Measurements from ENCODE around the gene ARHGEF11.

Gene ARHGEF11

DNA sequence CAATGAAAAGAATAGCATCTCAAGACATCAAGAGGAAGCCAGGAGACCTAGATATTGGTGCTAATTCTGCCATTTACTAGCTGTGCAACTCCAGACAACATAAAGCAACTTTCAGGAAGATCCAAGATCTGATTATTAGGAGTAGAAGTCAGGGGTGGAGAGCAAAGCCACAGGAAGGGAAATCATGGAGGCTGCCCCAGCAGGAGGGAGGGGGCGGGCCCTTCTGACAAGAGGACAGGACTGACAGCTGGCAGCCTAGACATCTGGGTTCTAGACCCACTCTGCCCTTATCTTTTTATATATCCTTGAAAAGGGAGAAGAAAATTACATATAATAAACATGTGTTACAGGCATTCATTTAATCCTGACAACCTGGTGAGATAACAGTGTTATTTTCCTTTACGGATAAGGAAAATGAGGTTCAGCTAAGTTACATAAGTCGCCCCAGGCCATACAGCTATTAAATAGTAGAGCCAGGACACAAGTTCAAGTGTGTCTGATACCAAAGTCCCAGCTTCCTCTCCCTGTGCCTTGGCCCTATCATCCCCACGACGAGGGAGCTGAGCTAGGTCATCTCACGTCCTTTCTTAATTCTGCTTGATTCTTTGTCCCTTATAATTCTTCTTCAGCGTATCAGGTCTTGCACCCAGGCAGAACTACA is 46.6 kb downstream of the ARHGEF11 start:
- no peak for DNase-seq

DNA sequence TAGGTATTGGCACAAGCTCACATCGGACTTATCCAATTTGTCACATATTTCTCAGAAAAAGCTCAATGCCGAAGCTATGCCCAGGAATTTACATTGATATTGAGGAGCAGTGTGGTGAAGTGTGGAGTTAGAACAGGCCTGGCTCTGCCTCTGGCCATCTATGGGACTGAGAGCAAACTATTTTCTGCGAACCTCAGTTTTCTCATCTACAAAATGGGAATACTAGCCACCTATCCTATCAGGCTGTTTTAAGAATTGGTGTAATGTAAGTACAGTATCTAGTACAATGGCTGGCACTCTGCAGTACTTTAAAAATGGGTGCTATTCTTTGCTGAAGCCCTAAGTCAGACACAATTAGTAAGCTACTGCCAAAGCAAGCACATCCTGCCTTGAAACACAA is 47.2 kb downstream of the ARHGEF11 start:
- DNase-seq = no peak

GRCh38 chr1:156995412-156995811 is 50.1 kb downstream of the ARHGEF11 start:
- DNase-seq = no peak

DNA sequence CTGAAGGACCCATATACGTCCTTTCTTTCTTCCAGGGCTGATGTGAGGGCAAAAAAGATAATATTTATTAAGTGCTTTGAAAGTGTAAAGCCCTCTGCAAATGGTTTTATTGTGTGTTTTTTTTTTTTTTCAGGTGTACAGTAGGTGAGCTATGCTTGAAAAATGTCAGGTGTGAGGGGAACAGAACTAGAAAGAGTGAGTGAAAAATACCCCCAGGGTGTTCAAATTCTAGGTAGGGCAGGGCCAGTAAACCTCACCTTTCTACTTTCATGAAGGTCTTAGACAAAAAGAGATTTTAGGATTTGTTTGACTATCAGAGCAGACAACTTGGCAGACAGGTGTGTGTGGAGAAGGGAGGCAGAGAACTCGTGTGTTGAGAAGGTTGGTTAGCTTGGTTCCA is 51.3 kb downstream of the ARHGEF11 start:
- DNase-seq = no peak

GRCh38 chr1:156993426-156994147 is 52.0 kb downstream of the ARHGEF11 start:
- DNase-seq = no peak

DNA sequence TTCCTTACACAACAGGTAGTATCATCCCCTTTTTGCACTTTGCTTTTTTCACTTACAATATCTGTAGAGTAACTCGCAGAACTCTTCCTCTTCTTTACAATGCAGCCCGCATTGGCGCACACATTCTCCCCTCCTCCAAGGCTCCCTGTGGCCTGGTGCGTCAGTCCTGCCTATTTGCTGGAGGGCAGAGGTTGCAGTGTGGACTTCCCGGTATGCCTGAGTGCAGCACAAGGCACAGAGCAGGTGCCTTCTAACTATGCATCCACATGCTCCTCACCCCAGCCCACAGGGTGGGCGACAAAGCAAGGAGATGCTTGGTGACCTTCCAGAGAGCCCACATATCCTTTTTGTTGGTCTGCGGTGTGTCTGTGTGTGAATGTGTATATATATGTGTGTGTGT is 53.3 kb downstream of the ARHGEF11 start:
- no peak for DNase-seq

GRCh38 chr1:156987715-156988114 is 57.8 kb downstream of the ARHGEF11 start:
- no peak for DNase-seq

- no peak for DNase-seq
These were observed 65.0 kb downstream of the ARHGEF11 start for GRCh38 chr1:156980551-156980950.

GRCh38 chr1:156975084-156975483 is 70.5 kb downstream of the ARHGEF11 start:
- DNase-seq = no peak

GRCh38 chr1:156973417-156973816 is 72.1 kb downstream of the ARHGEF11 start:
- DNase-seq = no peak

DNA sequence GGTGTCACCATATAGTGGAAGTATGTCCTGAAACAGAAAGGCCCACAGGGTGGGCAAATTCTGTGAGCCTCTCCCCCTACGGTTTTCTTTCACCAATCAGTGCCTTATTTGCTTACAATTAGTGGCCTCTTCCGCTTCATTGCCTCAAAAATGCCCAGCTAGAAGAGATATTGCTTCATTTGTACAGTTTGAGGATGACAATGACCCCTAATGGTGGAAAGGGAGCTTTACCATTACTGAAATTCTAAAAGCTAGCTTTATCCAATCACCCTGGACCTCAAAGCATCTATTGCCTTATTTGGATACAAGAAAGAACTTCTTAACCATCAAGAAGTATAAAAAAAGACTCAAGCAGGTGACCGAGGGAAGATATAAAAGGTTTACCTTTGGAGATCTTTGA is 75.5 kb downstream of the ARHGEF11 start:
- no peak for DNase-seq

DNA sequence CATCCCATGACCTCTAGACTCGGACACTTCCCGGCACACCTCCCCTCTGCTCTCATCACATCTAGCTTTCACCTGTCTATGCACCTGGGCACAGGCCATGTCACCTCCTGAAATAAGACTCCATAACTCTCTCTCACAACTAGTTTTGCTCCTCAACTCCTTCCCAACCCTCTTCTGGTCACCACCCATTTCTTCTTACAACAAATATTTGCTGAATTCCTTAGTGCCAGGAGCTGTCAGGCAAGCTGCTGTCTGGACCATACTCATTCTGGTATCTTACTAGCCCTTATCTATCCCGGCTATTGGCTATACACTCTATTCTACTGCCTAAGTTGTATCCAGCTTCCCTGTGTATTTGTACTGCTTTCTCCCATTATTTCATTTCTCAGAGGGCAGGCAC is 76.0 kb downstream of the ARHGEF11 start:
- DNase-seq = no peak

- no peak for DNase-seq
These were observed 81.1 kb downstream of the ARHGEF11 start for GRCh38 chr1:156964441-156964840.

GRCh38 chr1:156963621-156964020 is 81.9 kb downstream of the ARHGEF11 start:
- DNase-seq = no peak

GRCh38 chr1:156961709-156962108 is 83.8 kb downstream of the ARHGEF11 start:
- DNase-seq = no peak

GRCh38 chr1:156959925-156960324 is 85.6 kb downstream of the ARHGEF11 start:
- DNase-seq = no peak

- no peak for DNase-seq
These were observed 86.1 kb downstream of the ARHGEF11 start for GRCh38 chr1:156959414-156959813.

- DNase-seq = peak; percentile 71
These were observed 87.3 kb downstream of the ARHGEF11 start for GRCh38 chr1:156958247-156958714.

GRCh38 chr1:156957634-156958033 is 87.9 kb downstream of the ARHGEF11 start:
- DNase-seq = no peak

- DNase-seq = no peak
These were observed 89.2 kb downstream of the ARHGEF11 start for GRCh38 chr1:156956333-156956732.

DNA sequence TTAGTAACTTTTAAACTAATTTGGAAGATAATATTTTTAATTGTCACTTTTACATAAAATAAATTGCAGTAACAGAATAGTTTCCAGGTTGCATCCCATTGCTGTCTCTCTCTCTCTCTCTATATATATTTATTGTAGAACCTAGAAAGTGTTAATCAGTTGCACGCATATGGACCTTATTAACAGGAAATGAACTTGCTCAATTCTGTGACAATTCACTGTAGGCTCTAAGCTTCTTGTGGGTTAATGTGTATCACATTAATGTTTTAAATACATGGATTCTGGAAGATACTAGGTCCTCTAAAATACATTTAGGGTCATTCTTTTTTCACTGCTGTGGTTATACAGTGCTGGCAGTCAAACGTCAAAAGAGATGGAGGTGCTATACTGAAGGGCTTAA is 92.0 kb downstream of the ARHGEF11 start:
- no peak for DNase-seq

DNA sequence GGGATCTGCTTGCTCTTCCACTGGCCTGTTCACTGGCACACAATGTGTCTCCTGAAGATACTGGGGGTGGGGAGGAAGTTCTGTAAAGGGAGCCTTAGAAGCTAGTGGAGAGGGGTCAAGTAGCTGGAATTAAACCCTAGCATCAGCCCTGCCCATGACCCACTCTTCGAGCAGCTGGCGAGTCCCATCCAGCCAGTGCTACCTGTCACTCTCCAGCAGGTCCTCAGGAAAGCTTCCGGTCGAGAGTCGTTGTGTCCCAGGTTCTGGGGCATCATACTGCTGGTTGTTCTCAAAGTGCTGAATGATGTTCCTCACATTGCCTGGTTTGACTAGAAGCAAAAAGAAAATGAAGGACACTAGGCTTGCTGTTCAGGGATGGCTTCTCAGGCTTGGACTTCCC is 94.2 kb downstream of the ARHGEF11 start:
- no peak for DNase-seq

- peak; percentile 50 for DNase-seq
These were observed 96.4 kb downstream of the ARHGEF11 start for GRCh38 chr1:156949127-156949526.

DNA sequence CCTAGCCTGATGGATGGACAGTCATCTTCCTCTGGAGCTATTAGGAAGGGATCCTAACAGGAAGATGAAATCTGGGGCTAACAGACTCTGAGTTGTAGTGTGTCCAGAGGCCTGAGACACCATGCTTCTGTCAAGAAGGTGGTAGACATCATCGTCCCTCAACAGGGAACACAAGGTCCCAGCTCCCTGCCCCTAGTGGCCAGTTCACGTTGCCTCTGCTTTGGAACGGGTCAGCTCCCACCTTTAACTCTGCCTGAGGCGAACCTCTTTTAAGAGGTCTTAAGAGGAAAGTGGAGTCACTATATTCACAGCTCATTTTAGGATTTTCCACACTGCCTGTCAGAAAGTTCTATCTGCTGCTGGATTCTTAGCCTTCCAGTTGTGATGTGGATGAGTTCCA is 96.8 kb downstream of the ARHGEF11 start:
- peak; percentile 51 for DNase-seq
